Stimulated activated CD8-positive, alpha-beta memory T cell treated with anti-CD3 and anti-CD28 coated beads, Interleukin-4, amount 100 ng/mL, for 48 hours (primary cell): ENCODE measurements around the gene ACKR3.

ENCODE experiments used
- DNase-seq: peaks from one replicate; pipeline ENCODE4 v3.0.0-alpha.2; 2020

ACKR3 gene

DNA sequence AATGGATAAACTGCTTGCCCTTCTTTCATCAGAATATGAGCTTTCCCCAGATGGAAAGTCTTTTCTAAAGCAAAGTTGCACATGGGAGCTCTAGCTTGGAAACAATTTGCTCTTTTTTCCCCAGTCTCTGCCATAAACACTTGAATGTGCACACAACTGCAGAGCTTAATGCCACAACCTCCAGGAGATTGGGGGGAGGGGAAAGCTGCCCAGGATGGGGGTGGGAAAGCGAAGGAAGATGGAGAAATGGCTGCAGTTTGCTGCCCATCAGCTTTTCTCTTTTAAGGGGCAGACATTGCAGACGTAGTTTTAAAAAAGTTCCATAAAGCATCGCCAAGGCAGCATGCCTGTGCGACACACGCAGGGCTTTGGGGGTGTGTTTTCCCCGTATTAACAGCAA lies 1.5 kb downstream of the ACKR3 start:
- DNase-seq, result no peak

DNA sequence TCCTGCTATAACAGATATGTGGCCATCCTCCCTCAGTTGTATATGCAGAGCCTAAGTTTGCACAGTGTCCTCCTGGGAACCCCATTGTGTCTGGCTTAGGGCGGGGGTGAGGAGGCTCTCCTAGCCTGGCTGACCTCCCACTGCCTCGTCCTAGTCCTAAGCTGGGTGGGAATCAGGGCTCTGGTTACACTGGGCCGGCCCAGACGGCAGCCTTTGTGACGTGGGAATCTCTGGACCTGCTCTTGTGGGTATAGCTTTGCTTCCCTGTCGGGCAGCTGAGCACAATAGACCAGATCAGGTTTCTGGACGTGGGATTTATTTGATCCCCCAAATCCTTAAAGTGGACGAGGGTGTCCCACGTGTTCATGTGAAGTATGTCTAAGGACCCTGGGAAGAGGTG lies 2.9 kb downstream of the ACKR3 start:
- no peak for DNase-seq

DNA sequence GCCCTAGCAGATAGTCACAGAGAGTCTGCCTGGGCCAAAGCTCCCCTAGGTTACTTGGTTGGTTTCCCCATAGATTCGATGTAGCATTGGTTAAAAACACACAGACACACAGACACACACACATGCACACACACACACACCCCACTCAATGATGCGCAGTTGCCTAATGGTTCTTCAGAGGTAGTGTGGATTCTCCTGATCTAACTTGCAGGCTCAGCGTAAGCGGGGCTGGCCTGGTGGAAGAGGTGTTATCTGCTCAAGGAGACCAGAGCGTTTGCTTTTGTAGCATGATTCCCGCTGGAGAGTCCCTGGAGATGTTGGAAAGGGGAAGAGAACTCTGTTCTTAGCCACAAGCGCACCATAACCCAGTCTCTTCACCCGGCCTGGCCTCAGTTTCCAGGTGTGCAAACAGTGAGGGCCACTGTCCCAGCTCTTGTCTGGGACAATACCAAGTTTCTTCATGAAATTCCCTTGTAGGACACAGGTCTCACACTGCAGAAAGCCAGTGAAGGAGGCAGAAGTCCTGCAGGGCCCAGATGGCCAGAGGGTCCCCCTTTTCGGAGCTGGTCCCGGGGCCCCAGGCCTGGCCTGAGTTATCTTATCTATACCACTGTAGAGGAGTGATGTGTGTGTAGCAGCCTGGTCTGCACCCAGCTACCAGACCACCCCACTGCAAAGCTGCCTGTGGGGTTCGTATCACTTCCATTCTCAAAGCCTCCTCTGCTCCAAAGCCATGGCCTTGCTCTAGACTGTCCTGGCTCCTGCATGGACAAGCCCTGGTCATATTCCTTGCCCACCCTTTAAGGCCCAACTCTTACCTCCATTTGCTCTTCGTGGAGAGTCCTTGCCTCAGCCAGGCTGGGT lies 3.7 kb downstream of the ACKR3 start:
- DNase-seq, result no peak

DNA sequence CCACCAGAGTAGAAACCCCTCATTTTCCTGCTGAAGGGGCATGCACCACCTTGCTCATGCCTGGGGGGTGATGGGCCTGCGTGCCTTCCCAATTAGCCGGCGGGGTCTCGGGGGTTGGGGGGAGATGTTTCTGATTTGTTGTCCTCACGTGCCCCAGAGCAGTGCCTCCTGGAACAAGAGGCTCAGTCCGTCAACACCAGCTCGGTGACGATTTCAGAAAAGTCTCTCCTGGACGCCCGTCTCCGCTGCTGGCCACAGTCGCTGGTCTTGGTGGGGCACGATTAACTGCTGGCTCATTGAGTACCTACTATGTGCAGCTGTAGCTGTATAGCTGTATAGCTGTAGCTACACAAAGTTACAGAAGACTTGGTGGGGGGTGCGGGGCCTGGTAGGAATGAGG lies 4.4 kb downstream of the ACKR3 start:
- no peak for DNase-seq

DNA sequence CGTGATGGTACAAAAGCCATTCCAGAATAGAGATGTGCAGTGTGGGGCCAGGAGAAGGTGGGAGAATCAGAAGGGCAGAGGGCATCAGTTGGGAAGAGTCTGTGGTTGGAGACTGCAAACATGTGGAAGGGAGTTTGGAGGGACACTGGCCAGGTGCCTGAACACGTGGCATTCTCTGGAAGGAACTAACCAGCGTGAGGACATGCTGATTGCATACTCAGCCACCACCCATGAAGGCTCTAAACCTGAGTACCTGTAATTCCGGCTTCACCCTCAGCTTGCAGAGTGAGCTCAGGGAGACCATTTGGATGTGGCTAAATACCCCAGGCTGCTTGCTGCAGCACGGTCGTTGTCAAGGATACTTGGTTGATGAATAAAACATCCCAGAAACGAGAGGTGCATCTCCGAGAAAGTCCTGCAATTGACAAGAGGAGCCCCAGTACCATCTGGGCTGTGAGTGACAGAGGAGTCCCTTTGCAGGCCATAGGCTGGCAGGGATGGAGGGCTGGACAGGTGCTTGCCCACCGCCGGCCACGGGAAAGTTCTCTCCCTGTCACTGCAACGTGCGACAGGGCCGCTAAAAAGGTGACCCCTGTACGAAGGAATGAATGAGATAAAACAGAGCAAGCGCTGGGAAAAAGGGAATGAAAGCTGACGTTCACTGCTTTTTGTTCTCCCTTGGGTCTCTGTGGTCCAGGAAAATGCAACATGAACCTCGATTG lies 5.0 kb downstream of the ACKR3 start:
- no peak for DNase-seq

DNA sequence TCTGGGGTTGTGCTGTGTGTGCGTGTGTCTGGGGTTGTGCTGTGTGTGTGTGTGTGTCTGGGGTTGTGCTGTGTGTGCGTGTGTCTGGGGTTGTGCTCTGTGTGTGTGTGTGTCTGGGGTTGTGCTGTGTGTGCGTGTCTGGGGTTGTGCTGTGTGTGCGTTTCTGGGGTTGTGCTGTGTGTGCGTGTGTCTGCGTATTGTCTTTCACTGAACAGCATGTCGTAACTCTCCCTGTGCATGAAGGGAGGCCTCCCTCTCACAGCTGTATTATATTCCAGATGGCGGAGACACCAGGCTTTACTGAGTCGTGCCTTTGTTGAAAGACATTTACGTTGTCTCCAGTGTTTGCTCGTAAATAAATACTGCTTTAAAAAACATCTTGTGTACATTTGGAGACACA lies 5.9 kb downstream of the ACKR3 start:
- no peak for DNase-seq

DNA sequence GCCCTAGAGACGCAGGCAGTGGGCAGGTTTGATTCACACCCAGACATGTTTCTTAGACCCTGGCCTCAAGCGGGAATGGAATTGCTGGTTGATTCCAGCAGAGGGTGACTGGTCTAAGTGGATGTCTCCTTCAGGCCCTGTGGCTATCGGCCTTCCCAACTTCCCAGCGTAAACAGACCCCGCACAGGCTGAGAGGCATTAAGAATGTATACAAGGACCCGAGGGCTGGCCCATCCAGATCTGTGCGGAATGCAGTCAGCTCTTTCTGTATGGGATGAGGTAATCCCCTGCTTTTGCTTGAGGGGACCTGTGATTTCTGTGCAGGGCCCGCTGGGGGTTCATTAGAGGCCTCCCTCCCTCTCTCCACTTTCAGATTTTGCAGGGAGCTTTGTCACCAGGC lies 6.5 kb downstream of the ACKR3 start:
- DNase-seq, result no peak

DNA sequence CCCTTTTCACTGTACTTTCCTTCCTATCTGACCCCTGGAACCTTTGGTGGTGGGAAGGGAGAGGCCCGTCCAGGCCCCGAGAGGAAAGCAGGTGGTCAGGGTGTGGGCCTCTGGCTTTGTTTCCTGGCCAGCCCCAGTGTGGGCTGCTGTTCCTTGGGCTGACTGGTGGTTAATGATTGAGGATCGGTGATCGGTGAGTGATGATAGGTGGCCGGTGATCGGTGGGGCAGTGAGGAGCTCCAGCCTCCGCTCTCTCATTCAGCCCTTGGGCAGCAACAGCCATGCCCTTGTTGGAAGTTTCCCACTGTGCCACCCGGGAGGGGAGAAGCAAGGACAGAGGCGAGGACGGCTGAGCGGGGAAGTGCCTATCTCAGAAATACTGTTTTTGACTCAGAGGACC lies 7.3 kb downstream of the ACKR3 start:
- DNase-seq, result no peak

DNA sequence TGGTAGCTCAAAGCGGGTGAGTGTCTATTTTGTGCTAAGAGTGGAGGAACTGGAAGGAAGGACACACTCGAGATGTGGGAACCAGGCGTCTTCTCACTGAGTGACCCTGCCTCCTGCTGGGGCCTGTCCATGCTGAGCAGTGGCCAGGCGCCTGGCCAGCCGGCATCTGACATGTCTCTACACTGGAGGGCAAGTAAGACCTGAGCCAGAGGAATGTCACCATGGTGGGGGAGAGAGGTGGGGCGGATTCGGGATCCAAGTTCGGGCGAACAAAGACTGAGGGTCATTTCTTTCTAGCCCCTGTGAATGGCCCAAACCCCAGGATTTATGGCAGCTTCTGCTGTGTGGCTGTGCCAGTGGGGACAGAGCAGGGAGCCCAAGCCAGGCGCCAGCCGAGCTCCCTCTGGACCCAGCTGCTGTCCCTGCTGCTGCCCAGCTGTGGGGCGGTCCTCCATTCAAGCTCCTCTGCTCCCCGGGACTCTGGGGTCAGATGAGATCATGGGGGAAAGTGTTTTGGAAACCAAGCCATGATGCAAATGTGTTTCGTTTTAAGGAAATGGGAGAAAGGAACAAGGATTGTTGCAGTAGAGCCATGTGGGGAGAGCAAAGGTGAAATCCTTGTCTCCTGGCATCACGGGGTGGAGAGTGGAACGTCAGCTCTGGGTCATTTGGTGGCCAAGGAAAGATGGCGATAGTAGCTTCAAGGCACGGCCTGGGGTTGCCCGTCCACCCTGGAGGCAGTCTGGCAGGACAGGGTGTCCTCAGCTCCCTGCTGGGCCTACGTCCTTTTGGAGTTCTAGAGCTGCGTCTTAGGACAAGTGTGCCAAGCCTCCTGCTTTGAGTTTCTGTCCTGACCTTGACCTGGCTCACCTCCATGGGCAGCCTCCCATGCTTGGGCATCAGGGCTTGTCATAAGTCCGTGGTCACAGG lies 8.1 kb downstream of the ACKR3 start:
- DNase-seq, result no peak

DNA sequence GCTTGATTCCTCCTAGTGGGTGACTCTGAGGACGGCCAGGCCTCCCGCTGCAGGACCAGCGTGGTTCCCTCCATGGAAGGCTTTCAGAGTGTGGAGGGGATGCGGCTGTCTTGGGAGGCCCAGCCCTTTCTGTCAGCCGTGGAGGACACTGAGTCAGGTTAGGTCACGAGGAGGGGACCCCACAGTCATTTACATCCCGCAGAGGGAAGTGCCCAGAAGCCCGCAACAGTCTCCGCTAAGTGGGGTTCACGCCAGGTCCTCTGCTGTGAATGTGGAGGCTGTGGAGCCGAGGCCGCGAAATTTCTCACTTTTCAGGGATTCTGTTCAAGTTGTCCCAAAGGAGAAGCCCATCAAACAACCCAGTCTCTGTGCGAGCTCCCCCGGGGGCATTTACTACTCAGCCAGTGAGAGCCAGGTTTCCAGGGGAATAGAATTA lies 8.8 kb downstream of the ACKR3 start:
- no peak for DNase-seq

DNA sequence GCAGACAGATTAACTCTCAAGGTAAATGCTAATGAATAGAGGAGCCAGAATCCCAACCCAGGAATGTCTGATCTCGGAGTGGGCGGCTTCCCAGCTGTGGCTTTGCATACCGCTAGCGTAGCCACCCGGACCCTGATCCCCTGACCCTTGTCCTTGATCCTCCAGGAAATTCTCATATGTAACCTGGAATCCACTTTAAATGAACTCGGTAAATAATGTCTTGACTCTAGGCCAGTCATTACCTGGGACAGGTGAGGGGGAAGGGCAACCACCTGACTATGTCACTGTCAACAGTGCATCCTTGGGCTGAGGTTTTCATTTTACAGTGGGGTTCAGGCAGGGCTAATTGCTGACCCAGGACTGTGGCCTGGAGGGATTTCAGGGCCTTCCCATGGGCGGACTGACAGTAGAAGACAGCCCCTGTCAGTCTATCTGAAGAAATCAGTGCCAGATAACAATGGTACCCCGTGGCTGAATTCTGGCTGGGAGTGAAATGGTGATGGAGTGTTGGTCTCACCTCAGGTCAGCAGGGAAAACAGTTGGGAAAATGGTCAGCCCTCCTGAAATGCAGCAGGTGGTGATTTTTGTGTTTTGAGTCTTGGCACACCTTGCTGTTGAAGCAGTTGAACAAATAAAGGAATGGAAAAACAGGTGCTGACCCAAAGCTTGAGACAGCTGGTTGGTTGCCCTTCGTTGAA lies 9.6 kb downstream of the ACKR3 start:
- no peak for DNase-seq

DNA sequence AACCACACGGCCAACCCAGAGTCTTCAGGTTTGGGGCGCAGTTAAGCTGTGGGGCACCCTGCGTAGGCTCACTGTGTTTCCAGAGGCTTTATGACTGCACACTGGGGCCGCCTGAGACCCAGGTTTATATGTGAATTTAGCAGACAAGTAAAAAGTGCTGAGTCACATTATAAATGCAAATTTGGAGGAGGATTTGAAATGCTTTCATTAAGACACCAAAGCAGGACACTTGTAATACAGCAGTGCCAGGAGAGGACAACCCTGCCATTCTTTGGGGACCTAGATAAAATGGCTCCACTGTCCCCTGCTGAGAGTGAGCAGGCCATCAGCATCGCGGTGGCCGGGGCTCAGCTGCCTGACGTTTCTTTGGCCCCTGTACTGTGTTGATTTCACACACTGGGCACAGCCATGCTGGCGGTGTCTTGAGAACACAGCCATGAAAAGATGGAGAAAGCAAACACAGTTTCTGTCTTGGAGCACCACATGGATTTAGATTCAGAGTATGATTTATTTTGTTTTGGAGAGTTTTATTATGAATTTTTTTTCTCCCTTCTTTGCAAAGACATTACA lies 10.2 kb downstream of the ACKR3 start:
- no peak for DNase-seq

DNA sequence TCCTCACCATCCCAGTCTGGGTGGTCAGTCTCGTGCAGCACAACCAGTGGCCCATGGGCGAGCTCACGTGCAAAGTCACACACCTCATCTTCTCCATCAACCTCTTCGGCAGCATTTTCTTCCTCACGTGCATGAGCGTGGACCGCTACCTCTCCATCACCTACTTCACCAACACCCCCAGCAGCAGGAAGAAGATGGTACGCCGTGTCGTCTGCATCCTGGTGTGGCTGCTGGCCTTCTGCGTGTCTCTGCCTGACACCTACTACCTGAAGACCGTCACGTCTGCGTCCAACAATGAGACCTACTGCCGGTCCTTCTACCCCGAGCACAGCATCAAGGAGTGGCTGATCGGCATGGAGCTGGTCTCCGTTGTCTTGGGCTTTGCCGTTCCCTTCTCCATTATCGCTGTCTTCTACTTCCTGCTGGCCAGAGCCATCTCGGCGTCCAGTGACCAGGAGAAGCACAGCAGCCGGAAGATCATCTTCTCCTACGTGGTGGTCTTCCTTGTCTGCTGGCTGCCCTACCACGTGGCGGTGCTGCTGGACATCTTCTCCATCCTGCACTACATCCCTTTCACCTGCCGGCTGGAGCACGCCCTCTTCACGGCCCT lies 11.2 kb downstream of the ACKR3 start:
- no peak for DNase-seq

DNA sequence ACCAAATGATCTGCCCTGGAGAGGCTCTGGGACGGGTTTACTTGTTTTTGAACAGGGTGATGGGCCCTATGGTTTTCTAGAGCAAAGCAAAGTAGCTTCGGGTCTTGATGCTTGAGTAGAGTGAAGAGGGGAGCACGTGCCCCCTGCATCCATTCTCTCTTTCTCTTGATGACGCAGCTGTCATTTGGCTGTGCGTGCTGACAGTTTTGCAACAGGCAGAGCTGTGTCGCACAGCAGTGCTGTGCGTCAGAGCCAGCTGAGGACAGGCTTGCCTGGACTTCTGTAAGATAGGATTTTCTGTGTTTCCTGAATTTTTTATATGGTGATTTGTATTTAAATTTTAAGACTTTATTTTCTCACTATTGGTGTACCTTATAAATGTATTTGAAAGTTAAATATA lies 11.9 kb downstream of the ACKR3 start:
- no peak for DNase-seq

DNA sequence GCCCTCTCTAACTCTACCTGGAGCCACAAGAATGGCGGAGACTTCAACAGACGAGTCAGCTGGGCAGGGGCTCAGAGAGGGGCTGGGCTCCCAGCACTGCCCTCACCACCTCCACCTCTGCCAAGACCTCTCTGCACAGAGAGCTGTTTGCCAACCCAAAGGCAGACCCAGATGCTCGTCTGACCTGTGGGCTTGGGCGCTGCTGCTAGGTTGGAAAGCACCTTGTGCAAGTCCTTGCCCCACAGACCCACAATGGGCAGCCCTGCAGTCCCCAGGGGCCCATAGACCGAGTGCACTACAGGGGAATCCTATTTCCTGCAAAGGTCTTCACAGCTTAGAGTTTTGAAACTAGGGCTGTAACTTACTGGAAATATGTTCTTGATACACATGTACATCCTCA lies 13.3 kb downstream of the ACKR3 start:
- no peak for DNase-seq

DNA sequence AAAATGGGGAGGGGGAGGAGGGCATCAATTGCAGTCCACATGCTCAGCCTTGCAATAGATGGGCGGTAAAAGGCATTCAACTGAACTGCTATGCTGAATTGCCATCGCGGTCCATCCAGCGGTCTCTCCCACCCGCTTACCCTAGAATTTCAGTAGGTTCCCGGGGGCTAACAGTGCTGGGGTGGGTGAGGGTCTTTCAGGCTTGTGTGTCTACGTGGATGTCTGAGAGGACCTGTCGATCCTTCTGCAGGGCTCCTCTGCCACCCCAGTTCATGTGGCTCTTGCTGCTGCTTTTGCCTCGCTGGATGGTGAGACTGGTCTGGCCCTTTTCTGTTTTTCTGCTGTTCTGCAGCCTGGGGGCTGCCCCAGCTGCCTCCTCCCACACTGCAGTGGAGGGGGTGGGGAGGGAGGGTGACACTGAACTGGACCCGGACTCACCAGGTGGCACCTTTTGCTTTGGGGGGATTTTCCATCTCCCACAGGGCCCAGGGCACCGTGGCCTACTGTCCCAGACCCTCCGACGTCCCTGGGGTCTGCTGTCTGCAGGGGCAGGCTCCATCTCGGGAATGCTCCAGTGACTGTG lies 14.1 kb downstream of the ACKR3 start:
- DNase-seq, result no peak

DNA sequence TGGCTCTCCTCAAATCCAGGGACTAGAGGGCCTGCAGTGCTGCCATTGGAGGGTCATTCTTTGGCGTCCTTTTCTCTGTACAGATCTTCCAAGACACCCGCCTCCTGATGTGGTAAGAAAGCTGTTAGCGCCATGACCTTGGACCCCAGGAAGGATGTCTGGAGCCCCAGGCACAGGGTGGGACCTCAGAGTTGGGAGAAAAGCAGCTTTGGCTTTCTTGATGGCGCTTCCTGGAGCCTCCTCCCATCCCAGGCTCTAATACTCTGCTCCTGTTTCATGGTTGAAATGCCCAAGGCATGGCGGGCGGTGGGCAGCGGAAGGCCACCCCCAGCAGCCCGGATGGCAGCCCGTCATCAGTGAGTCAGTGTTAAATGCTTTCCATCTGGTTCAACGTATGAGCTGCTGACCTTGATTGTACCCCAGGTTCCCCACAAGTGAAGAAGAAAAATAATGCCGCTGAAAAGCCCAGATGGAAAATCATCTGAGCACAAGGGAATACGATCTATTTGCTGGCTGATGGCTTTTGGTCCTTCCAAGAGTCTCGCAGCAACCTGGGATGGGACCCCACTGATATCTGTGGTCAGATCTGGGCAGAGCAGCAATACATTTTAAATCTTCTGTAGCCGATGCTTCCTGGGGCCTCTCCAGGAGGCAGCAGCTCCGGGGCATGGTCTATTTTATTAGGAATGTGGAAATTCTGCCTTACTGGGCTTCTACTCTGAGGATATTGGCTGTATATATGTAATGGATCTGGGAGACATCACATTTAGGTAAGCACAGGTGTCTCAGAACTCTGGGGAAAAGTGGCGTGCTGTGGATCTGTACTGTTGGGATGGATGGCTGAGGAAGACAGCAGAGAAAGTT lies 15.1 kb downstream of the ACKR3 start:
- DNase-seq, result no peak

DNA sequence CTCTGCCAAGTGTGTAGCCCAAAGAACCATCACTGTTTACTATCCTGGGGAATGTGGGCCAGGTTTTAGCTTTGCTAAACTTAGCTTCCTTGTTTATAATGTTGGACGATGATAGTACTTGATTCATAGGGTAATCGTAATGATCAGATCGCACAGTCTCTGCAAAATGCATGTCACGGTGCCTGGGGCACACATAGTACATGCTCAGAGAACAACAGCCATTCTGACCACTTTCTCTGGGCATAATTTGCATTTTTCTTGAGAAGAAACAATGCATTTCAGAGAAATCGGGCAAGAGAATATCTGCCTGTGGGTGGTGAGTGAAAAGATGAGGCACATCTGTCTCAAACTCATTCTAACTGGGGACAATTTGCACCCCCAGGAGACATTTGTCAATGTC lies 16.3 kb downstream of the ACKR3 start:
- no peak for DNase-seq

DNA sequence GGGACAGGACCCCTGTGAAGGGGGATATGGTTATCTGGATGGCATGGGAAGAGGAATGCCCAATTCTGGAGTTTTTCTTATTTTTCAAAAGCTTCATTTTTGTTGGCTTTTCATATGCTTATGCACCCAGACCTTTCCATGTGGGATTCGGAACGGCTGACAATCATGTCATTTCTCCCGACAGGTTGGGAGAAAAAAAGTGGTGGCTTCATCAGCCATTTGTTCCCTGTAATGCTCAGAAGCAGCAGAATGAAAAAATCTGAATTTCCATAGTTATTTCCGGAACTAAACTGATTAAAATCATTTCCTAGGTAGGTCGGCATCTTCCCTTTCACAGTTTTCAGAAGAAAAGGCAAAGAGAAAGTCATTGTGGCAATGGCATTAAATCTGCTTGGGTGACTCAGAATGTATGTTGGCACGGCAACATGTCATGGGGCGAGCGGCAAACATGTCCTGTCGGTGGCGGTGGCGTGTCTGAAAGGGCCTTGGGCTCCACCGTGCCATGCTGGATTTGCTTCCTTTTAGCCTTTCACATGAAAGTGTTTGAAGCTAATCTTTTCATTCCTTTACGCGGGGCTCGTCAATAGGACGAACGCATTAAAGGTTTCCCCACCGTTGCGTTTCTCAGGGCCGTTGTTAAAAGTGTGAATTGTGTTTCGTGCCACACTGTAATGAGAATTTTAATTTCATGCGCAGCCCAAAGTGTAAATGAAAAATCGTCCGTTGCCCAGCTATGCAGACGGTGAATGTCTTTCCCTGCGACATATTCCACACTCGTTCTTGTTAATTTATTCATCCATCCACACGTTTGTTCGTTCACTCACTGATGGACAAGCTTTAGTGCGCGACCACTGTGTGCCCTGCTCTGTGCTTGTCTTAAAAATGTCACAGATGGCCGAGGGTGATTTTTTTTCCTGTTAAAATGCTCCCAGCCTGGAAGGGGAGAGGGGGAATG lies 18.5 kb downstream of the ACKR3 start:
- DNase-seq, result no peak
